ENCODE data around the gene PIP5K1C. TPM values are rescaled to one million over a fixed set of nuclear protein-coding genes. Genes with fewer than 3 reads are reported as not detected.

The PIP5K1C gene
- polyA plus RNA-seq, 3 donors = 29.0 to 32.7 (median 31.2) TPM

DNA sequence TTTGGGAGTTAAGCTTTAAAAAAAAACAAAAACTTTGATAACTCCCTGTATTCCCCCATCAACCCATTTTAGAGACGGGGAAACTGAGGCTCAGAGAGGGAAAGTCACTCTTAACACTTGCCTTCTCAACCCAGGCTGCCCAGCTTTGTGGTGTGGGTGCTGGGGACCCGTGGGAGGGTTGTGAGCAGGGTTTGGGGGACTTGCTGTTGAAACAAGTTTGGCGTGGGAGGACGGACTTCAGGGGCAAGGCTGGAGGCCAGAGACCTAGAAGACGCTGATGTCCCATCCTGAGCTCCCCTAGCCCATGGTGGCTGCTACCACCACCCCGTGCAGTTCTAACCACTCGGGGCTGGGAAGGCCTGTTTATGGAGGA lies 72.9 kb downstream of the PIP5K1C start:
- DNase-seq = no peak

DNA sequence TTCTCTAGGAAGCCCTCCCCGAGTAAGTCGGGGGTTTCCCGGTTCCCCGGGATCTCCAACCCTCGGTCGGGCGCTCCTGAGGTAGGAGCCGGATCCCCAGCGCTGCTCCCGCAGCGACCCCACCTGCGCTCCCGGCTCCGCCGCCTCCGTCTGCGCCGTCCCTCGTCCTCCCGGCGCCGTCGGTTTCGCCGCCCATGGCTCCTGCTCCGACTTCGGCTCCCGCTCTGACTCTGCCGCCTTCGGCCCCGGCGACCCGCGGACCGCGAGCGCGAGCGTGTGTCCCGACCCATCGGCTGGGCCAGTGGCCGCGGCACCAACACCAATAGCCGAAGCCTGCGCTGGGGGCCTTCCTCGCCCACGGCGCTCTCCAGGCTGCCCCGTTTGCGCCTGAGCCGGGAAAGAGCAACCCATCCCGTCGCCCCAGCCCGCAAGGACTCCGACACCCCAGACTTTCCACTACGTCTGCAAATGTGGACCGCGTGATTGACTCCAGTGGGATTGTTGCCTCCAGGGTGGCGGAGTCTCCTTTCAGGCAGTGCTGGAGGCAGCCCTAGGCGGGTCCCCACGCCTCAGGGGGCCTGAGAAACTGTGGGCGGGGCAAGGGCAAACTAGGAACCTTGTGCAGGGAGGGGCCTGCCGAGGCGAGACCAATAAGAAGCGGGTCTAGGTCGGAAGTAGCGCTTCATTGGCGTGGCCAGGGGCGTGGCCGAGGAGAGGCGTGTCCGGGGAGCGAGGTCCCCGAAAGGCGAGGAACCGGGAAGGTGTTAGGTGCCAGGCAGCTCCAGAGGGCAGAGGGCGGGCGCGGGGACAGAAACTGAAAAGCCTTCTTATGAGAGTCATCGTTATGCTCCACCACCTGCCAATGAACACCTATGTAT lies 73.6 kb downstream of the PIP5K1C start, which contains the start of gene CACTIN:
Gene CACTIN, minus strand, starts transcription at position 318 of the 878 bp plus-strand sequence. Its CDS starts 28 bp downstream, at position 290.
- peak; percentile 98 for DNase-seq

- DNase-seq = no peak
Observed at GRCh38 chr19:3625996-3626472, 74.2 kb downstream of the PIP5K1C start.

DNA sequence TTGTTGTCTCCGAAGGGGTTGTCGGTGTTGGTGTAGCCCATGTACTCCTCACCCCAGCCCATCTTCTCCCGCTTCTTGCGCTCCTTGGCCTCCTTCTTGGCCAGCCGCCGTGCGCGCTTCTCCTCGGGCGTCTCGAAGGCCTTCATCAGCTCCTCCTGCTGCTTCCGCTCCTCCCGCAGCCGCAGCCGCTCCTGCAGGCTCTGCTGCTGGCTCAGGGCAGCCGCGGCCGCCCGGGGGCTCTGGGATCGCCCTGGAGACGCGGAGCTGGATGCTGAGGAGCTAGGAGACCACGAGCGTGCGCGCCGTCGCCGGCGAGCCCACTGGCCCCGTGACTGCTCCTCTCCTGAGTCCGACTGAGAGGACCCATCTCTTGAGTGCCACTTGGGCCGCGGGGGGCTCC lies 76.6 kb downstream of the PIP5K1C start:
- no peak for DNase-seq

- DNase-seq = no peak
Observed at GRCh38 chr19:3622224-3622623, 78.0 kb downstream of the PIP5K1C start.

- DNase-seq = no peak
Observed at GRCh38 chr19:3621689-3622088, 78.6 kb downstream of the PIP5K1C start.

DNA sequence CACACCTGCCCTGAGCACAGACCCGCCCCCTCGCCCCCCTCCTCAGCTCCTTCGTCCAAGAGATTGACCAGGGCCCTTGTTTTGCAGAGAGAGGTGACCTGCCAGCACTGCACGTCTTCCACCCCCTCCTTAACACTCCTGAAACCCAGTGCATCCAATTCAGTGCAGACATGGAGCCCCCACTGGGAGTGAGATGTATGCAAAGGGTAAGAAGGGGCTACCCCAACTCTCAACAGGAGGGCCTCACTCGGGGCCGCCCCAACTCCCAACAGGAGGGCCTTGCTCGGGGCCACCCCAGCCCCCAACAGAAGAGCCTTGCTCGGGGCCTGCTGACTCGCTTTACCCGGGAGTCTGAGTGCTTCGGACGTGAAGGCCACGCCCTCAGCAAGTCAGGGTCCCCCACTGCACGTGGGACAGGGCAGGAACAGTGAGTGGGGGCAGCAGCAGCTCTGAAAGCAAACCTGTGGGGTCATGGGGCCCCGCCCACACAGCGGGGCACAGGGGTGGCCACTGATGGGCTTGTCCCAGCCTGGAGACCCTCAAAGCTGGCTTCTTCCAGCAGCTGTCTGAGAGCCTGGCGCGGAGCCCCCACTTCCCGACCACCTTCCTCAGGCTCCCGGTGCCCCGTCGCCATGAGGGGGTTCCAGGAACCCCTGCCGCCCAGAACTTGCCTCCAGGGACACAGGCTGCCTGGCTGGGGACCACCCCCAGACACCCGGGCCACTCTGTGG lies 79.3 kb downstream of the PIP5K1C start:
- no peak for DNase-seq

GRCh38 chr19:3620145-3620816 lies 80.0 kb downstream of the PIP5K1C start:
- DNase-seq = no peak

DNA sequence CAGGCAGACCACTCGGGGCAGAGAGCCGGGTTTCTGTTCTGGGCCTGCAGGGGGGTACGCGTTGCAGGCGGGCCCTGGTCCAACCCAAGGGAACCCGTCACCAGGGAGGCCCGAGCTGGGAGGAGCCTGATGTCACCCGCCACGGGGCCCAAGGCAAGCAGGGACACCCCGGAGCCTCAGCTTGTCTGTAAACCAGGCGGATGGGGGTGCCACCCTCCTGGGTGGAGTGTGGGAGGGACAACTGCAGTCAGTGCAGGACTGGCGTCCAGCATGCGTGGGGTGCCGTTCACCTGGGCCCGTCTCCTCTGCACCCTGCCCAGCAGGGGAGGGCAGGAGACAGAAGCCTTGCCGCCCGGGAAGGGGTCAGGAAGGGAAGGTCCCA lies 80.6 kb downstream of the PIP5K1C start:
- no peak for DNase-seq

- DNase-seq = no peak
Observed at GRCh38 chr19:3618811-3619630, 81.2 kb downstream of the PIP5K1C start.

- no peak for DNase-seq
Observed at GRCh38 chr19:3618144-3618810, 82.0 kb downstream of the PIP5K1C start.

DNA sequence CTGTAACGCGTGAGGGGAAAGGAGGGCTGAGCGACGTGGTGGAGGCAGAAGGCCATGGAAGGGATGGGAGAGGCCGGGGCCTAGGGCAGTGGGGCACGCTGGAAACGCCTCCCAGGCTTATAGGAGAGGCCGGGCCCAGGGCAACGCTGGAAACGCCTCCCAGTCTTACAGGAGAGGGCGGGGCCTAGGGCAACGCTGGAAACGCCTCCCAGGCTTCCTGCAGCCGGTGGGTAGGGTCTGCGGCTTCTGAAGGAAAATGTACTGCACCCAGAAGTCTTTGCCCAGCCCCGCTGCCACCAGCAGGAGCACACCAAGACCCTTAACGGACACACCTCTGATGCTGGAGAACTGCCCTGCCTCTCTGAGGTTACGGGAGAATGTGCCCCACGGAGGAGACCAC lies 82.8 kb downstream of the PIP5K1C start:
- DNase-seq = no peak

- no peak for DNase-seq
Observed at GRCh38 chr19:3615524-3616135, 84.6 kb downstream of the PIP5K1C start.

DNA sequence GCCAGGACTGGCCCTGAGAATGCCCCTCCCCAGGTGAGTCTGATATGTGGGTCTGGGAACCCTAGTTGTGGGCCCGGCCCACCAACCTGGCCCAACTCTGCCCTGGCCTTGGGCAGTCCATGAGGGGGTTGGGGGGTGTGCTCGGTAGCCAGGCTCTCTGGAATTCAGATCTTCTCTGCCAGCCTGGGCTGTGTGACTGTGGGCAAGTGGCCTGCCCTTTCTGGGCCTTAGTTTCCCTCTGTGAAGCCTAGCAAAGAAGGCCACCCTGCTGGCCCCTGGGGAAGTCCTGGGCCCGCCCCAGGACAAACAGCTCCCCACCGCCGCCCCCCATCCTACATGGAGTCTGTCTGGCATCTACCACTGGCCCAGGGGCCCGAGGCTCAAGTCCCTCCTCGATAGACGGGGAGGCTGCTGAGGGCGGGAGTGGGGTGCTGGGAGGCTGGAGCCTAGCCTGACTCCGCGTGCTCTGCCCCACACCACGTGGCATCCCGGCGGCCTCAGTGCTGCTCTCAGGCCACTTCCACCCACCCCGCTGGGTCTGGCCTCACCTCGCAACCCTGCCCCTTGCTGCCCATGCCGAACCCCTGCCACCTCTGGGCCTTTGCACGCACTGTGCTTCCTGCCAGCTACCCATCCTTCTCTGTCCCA lies 85.3 kb downstream of the PIP5K1C start:
- no peak for DNase-seq

GRCh38 chr19:3613818-3614661 lies 86.2 kb downstream of the PIP5K1C start:
- DNase-seq = peak; percentile 20

DNA sequence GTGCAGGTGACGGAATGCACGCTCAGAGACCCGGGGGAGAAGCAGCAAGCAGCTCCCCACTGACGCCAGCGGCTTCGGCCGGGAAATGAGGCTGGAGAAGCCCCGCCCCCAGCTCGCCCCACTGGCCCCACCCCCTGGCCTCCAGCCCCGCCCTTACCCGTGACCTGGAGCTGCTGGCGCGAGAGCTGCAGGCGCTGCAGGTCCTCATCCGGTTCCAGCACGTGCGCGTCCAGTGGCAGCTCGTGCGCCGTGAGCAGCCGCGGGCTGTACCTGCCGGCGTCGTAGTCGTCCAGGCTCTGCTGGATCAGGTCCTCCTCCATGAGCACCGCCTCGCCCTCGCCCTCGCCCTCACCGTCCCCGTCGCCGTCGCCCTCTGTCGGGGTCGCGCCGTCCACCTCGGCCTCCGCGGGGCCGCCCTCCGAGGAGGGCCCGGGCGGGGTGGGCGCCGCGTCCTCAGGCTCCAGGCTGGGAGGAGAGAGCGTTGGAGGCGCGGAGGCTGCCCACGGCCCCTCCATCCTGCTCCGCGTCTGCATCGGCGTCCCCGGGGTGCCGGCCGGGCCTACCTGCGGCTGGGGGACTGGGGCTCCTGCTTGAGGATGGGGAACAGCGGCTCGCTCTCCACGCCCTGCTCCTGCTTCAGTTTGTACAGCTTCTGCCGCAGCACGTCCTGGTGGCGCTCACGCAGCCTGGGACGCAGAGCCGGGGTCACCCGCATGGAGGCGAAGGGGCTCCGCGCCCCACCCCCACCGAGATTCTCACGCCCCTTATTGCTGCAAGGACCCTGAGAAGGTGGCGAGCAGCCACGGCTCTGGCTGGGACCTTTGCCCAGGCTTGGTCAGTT lies 87.1 kb downstream of the PIP5K1C start:
- no peak for DNase-seq

GRCh38 chr19:3612330-3612729 lies 87.9 kb downstream of the PIP5K1C start:
- DNase-seq = no peak

GRCh38 chr19:3611841-3612240 lies 88.4 kb downstream of the PIP5K1C start:
- DNase-seq = no peak
